K562 (cell line): ENCODE results near the gene HPD. TPM values are rescaled to one million over a fixed set of nuclear protein-coding genes. Genes with fewer than 3 reads are reported as not detected.

Experiments used
- ATAC-seq: fragments of 200-7000 bp; cut with Tn5 transposase; 3 replicates; pipeline ENCODE4 v1.9.1; 2020; ENCODE audit warnings: moderate library complexity
- BruUV-seq: library from RNA; stranded (reverse); fragments of 400-500 nt; replicated peaks from 2 replicates; lab custom pipeline; 2021; lab: Mats Ljungman, UMichigan
- CTCF ChIA-PET: fragments of 300-600 bp; formaldehyde crosslinking; extraction: SDS; loops from one replicate; lab custom pipeline; 2021; ENCODE audit warnings: low intra/inter-chr PET ratio; lab: Yijun Ruan, JAX
- POLR2A ChIA-PET: fragments of 300-600, 350-650 bp; sonication (Branson Sonifier 250); formaldehyde crosslinking; extraction: SDS; loops from one replicate; lab custom pipeline; 2021; ENCODE audit warnings: antibody characterized with exemption, inconsistent platforms; lab: Yijun Ruan, JAX
- DNase-seq, 4 experiments: peaks; one replicate each; pipeline versions ENCODE4 v3.0.0 to v3.0.0-alpha.2; 2011 to 2018; ENCODE audit warnings: low spot score in 3 of 4, mixed read lengths in 3 of 4; ENCODE audit errors: extremely low read depth in 1 of 4
- FAIRE-seq: peaks from 2 replicates; lab custom pipeline; 2011; peaks lifted over from hg19 to GRCh38; lab: Jason Lieb, UNC
- H2AFZ ChIP-seq: 2 replicates; pipeline ENCODE4 v1.6.0; 2011; ENCODE audit warnings: low read depth, low read length, control low read depth, inconsistent platforms
- H3K27ac ChIP-seq: fragments of 200-600 bp; 3 replicates; pipeline ENCODE4 v1.8.0; 2011; ENCODE audit warnings: low read depth, mild to moderate bottlenecking, control low read depth, inconsistent platforms, low read length, moderate library complexity, mixed read lengths; ENCODE audit errors: extremely low read depth
- H3K27me3 ChIP-seq, 2 experiments: fragments of 300-600 bp in 1 of 2; 2 replicates in 1 of 2; 3 replicates in 1 of 2; pipeline versions ENCODE4 v1.6.0 to v1.8.0; 2011; ENCODE audit warnings: inconsistent platforms in 2 of 2, low read length in 2 of 2, mild to moderate bottlenecking in 1 of 2, mixed read lengths in 1 of 2, moderate library complexity in 1 of 2; ENCODE audit not compliant: control insufficient read depth in 2 of 2, insufficient read depth in 2 of 2
- H3K36me3 ChIP-seq: fragments of 300-600 bp; 3 replicates; pipeline ENCODE4 v1.8.0; 2011; ENCODE audit warnings: mild to moderate bottlenecking, low read length, inconsistent platforms; ENCODE audit not compliant: control insufficient read depth, insufficient read depth
- H3K4me1 ChIP-seq, 2 experiments: fragments of 200-600 bp in 1 of 2; replicated peaks in 1 of 2; 2 replicates in 1 of 2; 3 replicates in 1 of 2; pipeline versions ENCODE4 v1.5.1 to v1.8.0; 2011; ENCODE audit warnings: inconsistent platforms in 2 of 2, low read length in 2 of 2, mild to moderate bottlenecking in 1 of 2, mixed read lengths in 1 of 2, moderate library complexity in 1 of 2; ENCODE audit not compliant: control insufficient read depth in 2 of 2, insufficient read depth in 2 of 2
- H3K4me2 ChIP-seq: 2 replicates; pipeline ENCODE4 v1.6.1; 2011; ENCODE audit warnings: low read length, control low read depth, inconsistent platforms, mixed read lengths; ENCODE audit not compliant: insufficient read depth
- H3K4me3 ChIP-seq: fragments of 200-600 bp; sonication (generic), shearing (Covaris generic); 2 replicates; pipeline ENCODE4 v1.5.1; 2016; ENCODE audit warnings: control low read depth, inconsistent platforms
- H3K79me2 ChIP-seq: fragments of 200-600 bp; 3 replicates; pipeline ENCODE4 v1.8.0; 2011; ENCODE audit warnings: low read length, inconsistent platforms; ENCODE audit not compliant: control insufficient read depth, insufficient read depth
- H3K9ac ChIP-seq, 2 experiments: 2 replicates each; pipeline versions ENCODE4 v1.6.0 to v1.6.1; 2011; ENCODE audit warnings: low read depth in 2 of 2, low read length in 2 of 2, control low read depth in 1 of 2, inconsistent platforms in 1 of 2, mild to moderate bottlenecking in 1 of 2, mixed read lengths in 1 of 2; ENCODE audit not compliant: insufficient read depth in 1 of 2
- H3K9me1 ChIP-seq: one replicate; pipeline ENCODE4 v1.6.0; 2011; ENCODE audit warnings: inconsistent platforms, mild to moderate bottlenecking, low read length, moderate library complexity; ENCODE audit not compliant: control insufficient read depth, insufficient read depth
- H3K9me3 ChIP-seq: replicated peaks from 2 replicates; pipeline ENCODE4 v1.5.1; 2011; ENCODE audit warnings: low read depth, low read length, inconsistent platforms; ENCODE audit not compliant: control insufficient read depth, insufficient read depth
- H4K20me1 ChIP-seq: replicated peaks from 2 replicates; pipeline ENCODE4 v1.6.1; 2011; ENCODE audit warnings: low read length, inconsistent platforms, mixed read lengths; ENCODE audit not compliant: control insufficient read depth, insufficient read depth
- GATAD2A ChIP-seq: fragments of 450-650 bp; IDR thresholded peaks from 2 replicates; pipeline ENCODE4 v1.6.1; 2017
- POLR2G ChIP-seq: fragments of 200-400 bp; formaldehyde crosslinking; IDR thresholded peaks from 2 replicates; pipeline ENCODE4 v1.6.1; 2017; ENCODE audit warnings: low read depth, mild to moderate bottlenecking, antibody characterized with exemption, low read length, moderate library complexity
- RBBP5 ChIP-seq: fragments of 200-600 bp; sonication (generic); IDR thresholded peaks from 2 replicates; pipeline ENCODE4 v1.6.1; 2012; ENCODE audit warnings: borderline replicate concordance, mild to moderate bottlenecking, low read length, control low read depth, inconsistent platforms; ENCODE audit not compliant: insufficient read depth, poor library complexity, severe bottlenecking
- ZFP30 ChIP-seq: fragments of 250-450 bp; sonication (Bioruptor Pico); IDR thresholded peaks from 2 replicates; pipeline ENCODE4 v1.8.0; 2022; ENCODE audit warnings: moderate library complexity, mild to moderate bottlenecking, inconsistent platforms, borderline replicate concordance
- ZNF354B ChIP-seq: fragments of 250-450 bp; sonication (Bioruptor Pico); IDR thresholded peaks from 2 replicates; pipeline ENCODE4 v1.4.0; 2020
- WGBS: fragments of 100-300 bp; shearing (Covaris generic); methylation state at CpG from one replicate; pipeline ENCODE4 v1.1.6; 2016; ENCODE audit warnings: low coverage, mixed read lengths; ENCODE audit not compliant: insufficient coverage; ENCODE audit errors: missing lambda C conversion rate; 5-methylcytosine and 5-hydroxymethylcytosine counted together
- in situ Hi-C: fragments of 300-500 bp; cut with MboI; formaldehyde crosslinking; loops from 4 replicates; pipeline ENCODE4 v1.15.0; 2018; ENCODE audit warnings: inconsistent platforms, mixed read lengths
- intact Hi-C: fragments of 100-400 bp; cut with micrococcal nuclease; formaldehyde crosslinking; loops from 2 replicates; pipeline ENCODE4 v1.14.2; 2022
- polyA plus RNA-seq, 8 experiments: library from polyadenylated mRNA; depleted of rRNA in 4 of 8; stranded (reverse) in 5 of 8; unstranded in 3 of 8; fragments of >200 nt; fragmentation: Nextera tagmentation in 2 of 8; fragmentation: Illumina TruSeq in 1 of 8; extraction: Ambion mirVana in 2 of 8; extraction: Trizol in 1 of 8; gene quantifications; 2 replicates each; pipeline versions ENCODE4 v1.2.1 to v1.2.3, GENCODE V29; 2011 to 2014; ENCODE audit warnings: inconsistent platforms in 1 of 8, missing spikeins in 1 of 8
- total RNA-seq, 7 experiments: library from RNA; depleted of rRNA in 6 of 7; stranded (reverse); fragments of >200 nt in 6 of 7; fragmentation: Illumina TruSeq in 2 of 7; extraction: Trizol in 2 of 7; gene quantifications; 2 replicates each; pipeline versions ENCODE4 v1.2.1 to v1.2.3, GENCODE V29; 2011 to 2021; ENCODE audit warnings: low replicate concordance in 1 of 7
- TF ChIP-seq, protein P1 (sequence below), 3 experiments: IDR thresholded peaks in 2 of 3; conservative IDR thresholded peaks in 1 of 3; 2 replicates each; pipeline ENCODE4 v1.5.1; 2011 to 2012; ENCODE audit warnings: low read length in 3 of 3, mild to moderate bottlenecking in 3 of 3, control low read depth in 2 of 3, improper control_type of control experiment in 1 of 3, inconsistent platforms in 1 of 3, low read depth in 1 of 3, mixed read lengths in 1 of 3, moderate library complexity in 1 of 3; ENCODE audit not compliant: insufficient read depth in 2 of 3
- TF ChIP-seq, protein P2 (sequence below), 3 experiments: fragments of 200-800 bp in 1 of 3; sonication (Bioruptor generic) in 1 of 3; sonication (generic) in 1 of 3; formaldehyde crosslinking in 1 of 3; IDR thresholded peaks; 2 replicates each; pipeline versions ENCODE4 v1.6.1 to v1.8.0; 2016 to 2022; ENCODE audit warnings: mild to moderate bottlenecking in 2 of 3, missing compliant biosample characterization in 2 of 3, missing genetic modification characterization in 2 of 3, missing genetic modification reagents in 1 of 3

Gene HPD
- total and polyA plus RNA-seq, 9 of the 15 experiments (the other 6 are each of a cell fraction or from before 2014, with no cell fraction given): 0.06 to 0.29 (median 0.07) TPM; not detected in 4

GRCh38 chr12:121823101-121823726 is 35.4 kb downstream of the HPD start:
- no peak overlapping the region for H3K4me2 ChIP-seq
- FAIRE-seq (no peak), DNase-seq (no peak), ATAC-seq (peak; percentile 34; the same call in 1 of the 3 replicates)
- H2AFZ ChIP-seq: no peak overlapping the region
- no peaks in the 10 kb centered on the region for H3K9me1 ChIP-seq
- H3K9ac ChIP-seq: no peak overlapping the region
- no peak for TF ChIP-seq ZFP30 (CRISPR knock-in tag)
- no peak for TF ChIP-seq RBBP5
- TF ChIP-seq, protein P1, sequence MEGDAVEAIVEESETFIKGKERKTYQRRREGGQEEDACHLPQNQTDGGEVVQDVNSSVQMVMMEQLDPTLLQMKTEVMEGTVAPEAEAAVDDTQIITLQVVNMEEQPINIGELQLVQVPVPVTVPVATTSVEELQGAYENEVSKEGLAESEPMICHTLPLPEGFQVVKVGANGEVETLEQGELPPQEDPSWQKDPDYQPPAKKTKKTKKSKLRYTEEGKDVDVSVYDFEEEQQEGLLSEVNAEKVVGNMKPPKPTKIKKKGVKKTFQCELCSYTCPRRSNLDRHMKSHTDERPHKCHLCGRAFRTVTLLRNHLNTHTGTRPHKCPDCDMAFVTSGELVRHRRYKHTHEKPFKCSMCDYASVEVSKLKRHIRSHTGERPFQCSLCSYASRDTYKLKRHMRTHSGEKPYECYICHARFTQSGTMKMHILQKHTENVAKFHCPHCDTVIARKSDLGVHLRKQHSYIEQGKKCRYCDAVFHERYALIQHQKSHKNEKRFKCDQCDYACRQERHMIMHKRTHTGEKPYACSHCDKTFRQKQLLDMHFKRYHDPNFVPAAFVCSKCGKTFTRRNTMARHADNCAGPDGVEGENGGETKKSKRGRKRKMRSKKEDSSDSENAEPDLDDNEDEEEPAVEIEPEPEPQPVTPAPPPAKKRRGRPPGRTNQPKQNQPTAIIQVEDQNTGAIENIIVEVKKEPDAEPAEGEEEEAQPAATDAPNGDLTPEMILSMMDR (IDR thresholded peaks at IDR 0.05 in 2 of 3, conservative IDR thresholded peaks at IDR 0.05 in 1 of 3; ENCODE audit: insufficient read depth in 2 of 3, low read depth in 1 of 3, low read length in 3 of 3): peak in 2 of 3 experiments; percentile 26 to 35; a peak in 3 of 6 replicates
- TF ChIP-seq POLR2G: peak; percentile 49; the same call in 1 of the 2 replicates
- TF ChIP-seq GATAD2A: no peak
- no peak for TF ChIP-seq ZNF354B (CRISPR knock-in tag)
- TF ChIP-seq, protein P2, sequence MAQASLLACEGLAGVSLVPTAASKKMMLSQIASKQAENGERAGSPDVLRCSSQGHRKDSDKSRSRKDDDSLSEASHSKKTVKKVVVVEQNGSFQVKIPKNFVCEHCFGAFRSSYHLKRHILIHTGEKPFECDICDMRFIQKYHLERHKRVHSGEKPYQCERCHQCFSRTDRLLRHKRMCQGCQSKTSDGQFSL (CRISPR knock-in tag; IDR thresholded peaks at IDR 0.05): no peak
- TF ChIP-seq, protein P2 (tag; IDR thresholded peaks at IDR 0.05): no peak
- peaks cover 79% of the 10 kb centered on the region for H3K36me3 ChIP-seq
- no peak overlapping the region for H3K4me3 ChIP-seq
- WGBS: 92% methylated on average over 26 of the region's 36 CpGs
- no peaks in the 10 kb centered on the region; the same call in 1 of the 2 replicates for H4K20me1 ChIP-seq
- H3K9me3 ChIP-seq: no peaks in the 10 kb centered on the region
- no peak overlapping the region for H3K27ac ChIP-seq
- ChIA-PET POLR2A (interaction anchor here (1.0 kb wide), 1 partner anchor 18 kb away, joined by 4 read pairs; no protein-coding TSS in a partner anchor), CTCF (interaction anchor here (1.7 kb wide), 1 partner anchor 66 kb away, joined by 5 read pairs; the partner anchor contains the start of gene PSMD9)
- peaks cover 0 to 19% of the 10 kb centered on the region in 2 experiments; a peak in 2 of 5 replicates for H3K4me1 ChIP-seq
- no peaks in the 10 kb centered on the region for H3K79me2 ChIP-seq
- in situ Hi-C loops: no loop called here
- no TSS peak for BruUV-seq
- no peaks in the 10 kb centered on the region for H3K27me3 ChIP-seq
- intact Hi-C loops: no loop called here
